ENCODE data around the gene RBSN. TPM values are rescaled to one million over a fixed set of nuclear protein-coding genes. Genes with fewer than 3 reads are reported as not detected.

Gene RBSN
- total RNA-seq, 1 donor from 2014 or later: 21.1 TPM

GRCh38 chr3:15038306-15038705 is 60.6 kb downstream of the RBSN start:
- Histone ChIP-seq H3K4me3 (ENCODE audit: low read depth, low read length) (no peak overlapping the region), H3K27me3 (ENCODE audit: control insufficient read depth, insufficient read depth, low read length) (no peaks in the 10 kb centered on the region), H3K36me3 (ENCODE audit: control insufficient read depth, insufficient read depth, low read length) (no peaks in the 10 kb centered on the region)
- no peak for TF ChIP-seq CTCF (IDR thresholded peaks at IDR 0.05; ENCODE audit: insufficient read depth, low read length, poor library complexity, severe bottlenecking)
- no peak for DNase-seq (ENCODE audit: low read depth)

GRCh38 chr3:15033103-15033502 is 65.8 kb downstream of the RBSN start:
- no peak for DNase-seq (ENCODE audit: low read depth)
- H3K27me3 ChIP-seq (ENCODE audit: control insufficient read depth, insufficient read depth, low read length): no peaks in the 10 kb centered on the region
- peaks cover 3% of the 10 kb centered on the region for H3K36me3 ChIP-seq (ENCODE audit: control insufficient read depth, insufficient read depth, low read length)

GRCh38 chr3:15032650-15033049 is 66.3 kb downstream of the RBSN start:
- peaks cover 3% of the 10 kb centered on the region for H3K36me3 ChIP-seq (ENCODE audit: control insufficient read depth, insufficient read depth, low read length)
- DNase-seq (ENCODE audit: low read depth): no peak
- no peak for TF ChIP-seq CTCF (IDR thresholded peaks at IDR 0.05; ENCODE audit: insufficient read depth, low read length, poor library complexity, severe bottlenecking)
- H3K4me3 ChIP-seq (ENCODE audit: low read depth, low read length): no peak overlapping the region
- no peaks in the 10 kb centered on the region for H3K27me3 ChIP-seq (ENCODE audit: control insufficient read depth, insufficient read depth, low read length)

More at GRCh38 chr3:15033103-15033502, 65.8 kb downstream of the RBSN start:
- TF ChIP-seq CTCF (IDR thresholded peaks at IDR 0.05; ENCODE audit: insufficient read depth, low read length, poor library complexity, severe bottlenecking): no peak
- H3K4me3 ChIP-seq (ENCODE audit: low read depth, low read length): no peak overlapping the region

- no peak for TF ChIP-seq CTCF (IDR thresholded peaks at IDR 0.05; ENCODE audit: insufficient read depth, low read length, poor library complexity, severe bottlenecking)
- no peak overlapping the region for H3K4me3 ChIP-seq (ENCODE audit: low read depth, low read length)
- no peaks in the 10 kb centered on the region for H3K27me3 ChIP-seq (ENCODE audit: control insufficient read depth, insufficient read depth, low read length)
- DNase-seq (ENCODE audit: low read depth): no peak
- peaks cover 3% of the 10 kb centered on the region for H3K36me3 ChIP-seq (ENCODE audit: control insufficient read depth, insufficient read depth, low read length)
Observed at GRCh38 chr3:15029625-15030024, 69.3 kb downstream of the RBSN start.

GRCh38 chr3:15023719-15024118 is 75.2 kb downstream of the RBSN start:
- Histone ChIP-seq H3K36me3 (ENCODE audit: control insufficient read depth, insufficient read depth, low read length) (no peaks in the 10 kb centered on the region), H3K27me3 (ENCODE audit: control insufficient read depth, insufficient read depth, low read length) (no peaks in the 10 kb centered on the region), H3K4me3 (ENCODE audit: low read depth, low read length) (no peak overlapping the region)
- DNase-seq (ENCODE audit: low read depth): no peak
- TF ChIP-seq CTCF (IDR thresholded peaks at IDR 0.05; ENCODE audit: insufficient read depth, low read length, poor library complexity, severe bottlenecking): no peak

GRCh38 chr3:15023249-15023648 is 75.7 kb downstream of the RBSN start:
- no peak for DNase-seq (ENCODE audit: low read depth)
- Histone ChIP-seq H3K36me3 (ENCODE audit: control insufficient read depth, insufficient read depth, low read length) (no peaks in the 10 kb centered on the region), H3K4me3 (ENCODE audit: low read depth, low read length) (no peak overlapping the region), H3K27me3 (ENCODE audit: control insufficient read depth, insufficient read depth, low read length) (no peaks in the 10 kb centered on the region)
- TF ChIP-seq CTCF (IDR thresholded peaks at IDR 0.05; ENCODE audit: insufficient read depth, low read length, poor library complexity, severe bottlenecking): no peak
